DND-41 (cell line): ENCODE measurements around the gene ASPDH.

ENCODE experiments used
- ATAC-seq: fragments of 200-7000 bp; cut with Tn5 transposase; 3 replicates; pipeline ENCODE4 v1.9.1; 2021; ENCODE audit warnings: low read depth; ENCODE audit not compliant: insufficient read depth
- DNase-seq: peaks from one replicate; pipeline ENCODE4 v3.0.0-alpha.2; 2020
- H2AFZ ChIP-seq: 2 replicates; pipeline ENCODE4 v1.6.0; 2012; ENCODE audit warnings: low read depth, low read length
- H3K27ac ChIP-seq: 2 replicates; pipeline ENCODE4 v1.5.1; 2012; ENCODE audit warnings: low read length, inconsistent platforms
- H3K27me3 ChIP-seq: fragments of 200-600 bp; sonication (generic); 2 replicates; pipeline ENCODE4 v1.6.0; 2012; ENCODE audit warnings: low read length, mild to moderate bottlenecking, inconsistent platforms; ENCODE audit not compliant: insufficient read depth, poor library complexity
- H3K36me3 ChIP-seq: 2 replicates; pipeline ENCODE4 v1.5.1; 2012; ENCODE audit warnings: low read length, inconsistent platforms; ENCODE audit not compliant: insufficient read depth
- H3K4me1 ChIP-seq: 2 replicates; pipeline ENCODE4 v1.5.1; 2012; ENCODE audit warnings: mild to moderate bottlenecking, low read length; ENCODE audit not compliant: insufficient read depth
- H3K4me2 ChIP-seq: 2 replicates; pipeline ENCODE4 v1.6.0; 2012; ENCODE audit warnings: mild to moderate bottlenecking, moderate library complexity, low read length, inconsistent platforms; ENCODE audit not compliant: insufficient read depth
- H3K4me3 ChIP-seq, 2 experiments: fragments of 200-600 bp in 1 of 2; shearing (Covaris generic) in 1 of 2; 2 replicates each; pipeline ENCODE4 v1.5.1; 2012 to 2016; ENCODE audit warnings: inconsistent platforms in 2 of 2, low read length in 2 of 2, mild to moderate bottlenecking in 2 of 2, low read depth in 1 of 2, moderate library complexity in 1 of 2
- H3K79me2 ChIP-seq: 2 replicates; pipeline ENCODE4 v1.6.0; 2012; ENCODE audit warnings: low read length, inconsistent platforms; ENCODE audit not compliant: insufficient read depth
- H3K9ac ChIP-seq: 2 replicates; pipeline ENCODE4 v1.6.0; 2012; ENCODE audit warnings: low read depth, mild to moderate bottlenecking, inconsistent platforms, low read length, moderate library complexity
- H3K9me3 ChIP-seq: 2 replicates; pipeline ENCODE4 v1.5.1; 2012; ENCODE audit warnings: low read length, moderate library complexity, mild to moderate bottlenecking, inconsistent platforms; ENCODE audit not compliant: insufficient read depth, severe bottlenecking
- H4K20me1 ChIP-seq: 2 replicates; pipeline ENCODE4 v1.6.0; 2012; ENCODE audit warnings: low read length; ENCODE audit not compliant: insufficient read depth
- EZH2 ChIP-seq: IDR thresholded peaks from 3 replicates; pipeline ENCODE4 v1.6.1; 2012; ENCODE audit warnings: borderline replicate concordance, low read depth, mild to moderate bottlenecking, moderate library complexity, low read length, inconsistent platforms; ENCODE audit not compliant: severe bottlenecking
- TF ChIP-seq, protein P1 (sequence below): IDR thresholded peaks from 2 replicates; pipeline ENCODE4 v1.5.1; 2012; ENCODE audit warnings: borderline replicate concordance, low read length, moderate library complexity, mild to moderate bottlenecking; ENCODE audit not compliant: poor library complexity, severe bottlenecking; ENCODE audit errors: extremely low read depth

ASPDH gene

DNA sequence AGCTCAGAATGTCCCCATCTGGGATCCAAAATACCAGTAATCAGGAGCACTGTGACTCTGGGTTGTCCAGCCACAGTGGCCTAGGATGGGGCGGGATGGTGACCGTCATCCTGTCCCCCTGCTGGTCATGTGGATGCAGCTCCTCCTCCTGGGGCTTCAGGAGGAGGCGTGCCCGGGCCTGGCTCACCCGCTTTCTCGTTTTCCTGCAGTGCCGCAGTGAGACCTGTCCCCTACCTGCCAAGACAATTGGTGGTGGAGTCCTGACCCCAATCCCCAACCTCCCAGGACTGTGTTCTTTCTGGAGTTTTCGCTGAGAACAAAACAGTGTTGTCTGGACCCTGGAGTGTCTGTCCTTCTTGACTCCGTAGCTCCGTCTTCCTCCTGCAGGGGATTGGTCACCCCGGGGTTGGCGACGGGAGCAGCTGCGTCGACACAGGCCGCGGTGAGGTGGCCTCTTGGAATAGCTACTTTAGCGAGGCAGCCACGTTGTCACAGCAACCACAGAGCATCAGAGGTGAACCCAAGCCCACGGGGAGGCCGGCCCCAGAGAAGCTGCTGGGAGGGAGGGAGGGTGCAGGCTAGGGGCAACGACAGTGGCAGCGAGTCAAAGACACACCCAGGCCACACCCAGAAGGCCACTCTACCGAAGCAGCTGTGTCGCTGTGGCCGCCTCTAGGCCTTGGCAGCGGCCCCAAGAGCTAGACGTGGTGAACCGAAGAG lies 47.6 kb downstream of the ASPDH start:
- Histone ChIP-seq H3K4me2 (no peak overlapping the region), H3K27ac (no peak overlapping the region), H3K4me3 (no peak overlapping the region), H2AFZ (no peak overlapping the region), H3K79me2 (no peaks in the 10 kb centered on the region), H3K9ac (no peak overlapping the region), H3K9me3 (no peaks in the 10 kb centered on the region), H4K20me1 (no peaks in the 10 kb centered on the region), H3K4me1 (no peaks in the 10 kb centered on the region), H3K36me3 (no peaks in the 10 kb centered on the region), H3K27me3 (no peaks in the 10 kb centered on the region)
- TF ChIP-seq EZH2: no peak
- TF ChIP-seq, protein P1, sequence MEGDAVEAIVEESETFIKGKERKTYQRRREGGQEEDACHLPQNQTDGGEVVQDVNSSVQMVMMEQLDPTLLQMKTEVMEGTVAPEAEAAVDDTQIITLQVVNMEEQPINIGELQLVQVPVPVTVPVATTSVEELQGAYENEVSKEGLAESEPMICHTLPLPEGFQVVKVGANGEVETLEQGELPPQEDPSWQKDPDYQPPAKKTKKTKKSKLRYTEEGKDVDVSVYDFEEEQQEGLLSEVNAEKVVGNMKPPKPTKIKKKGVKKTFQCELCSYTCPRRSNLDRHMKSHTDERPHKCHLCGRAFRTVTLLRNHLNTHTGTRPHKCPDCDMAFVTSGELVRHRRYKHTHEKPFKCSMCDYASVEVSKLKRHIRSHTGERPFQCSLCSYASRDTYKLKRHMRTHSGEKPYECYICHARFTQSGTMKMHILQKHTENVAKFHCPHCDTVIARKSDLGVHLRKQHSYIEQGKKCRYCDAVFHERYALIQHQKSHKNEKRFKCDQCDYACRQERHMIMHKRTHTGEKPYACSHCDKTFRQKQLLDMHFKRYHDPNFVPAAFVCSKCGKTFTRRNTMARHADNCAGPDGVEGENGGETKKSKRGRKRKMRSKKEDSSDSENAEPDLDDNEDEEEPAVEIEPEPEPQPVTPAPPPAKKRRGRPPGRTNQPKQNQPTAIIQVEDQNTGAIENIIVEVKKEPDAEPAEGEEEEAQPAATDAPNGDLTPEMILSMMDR: no peak
- DNase-seq: no peak
- no peak for ATAC-seq

DNA sequence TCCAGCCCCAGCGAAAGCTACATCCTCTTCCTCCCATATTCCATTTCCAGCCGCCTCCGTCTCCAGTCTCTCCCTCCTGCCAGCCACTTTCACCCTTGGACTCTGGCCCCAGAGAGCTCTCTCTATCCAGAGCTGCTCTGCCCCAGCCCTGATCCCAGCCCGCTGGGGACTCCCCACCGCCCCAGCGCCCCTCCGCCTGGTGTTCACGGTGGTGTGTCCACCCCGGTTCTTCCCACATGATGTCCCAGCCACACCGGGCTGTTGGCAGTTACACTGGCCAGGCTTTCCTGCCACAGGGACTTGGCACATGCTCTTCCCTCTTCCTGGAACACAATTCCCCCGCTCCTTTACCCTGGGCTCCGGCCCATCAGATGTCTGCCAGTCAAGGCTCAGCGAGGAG lies 48.7 kb downstream of the ASPDH start:
- DNase-seq (no peak), ATAC-seq (no peak)
- no peaks in the 10 kb centered on the region for H4K20me1 ChIP-seq
- H3K4me2 ChIP-seq: no peak overlapping the region
- no peak overlapping the region for H2AFZ ChIP-seq
- H3K36me3 ChIP-seq: no peaks in the 10 kb centered on the region
- H3K27me3 ChIP-seq: no peaks in the 10 kb centered on the region
- H3K79me2 ChIP-seq: no peaks in the 10 kb centered on the region
- TF ChIP-seq, protein P1: no peak
- TF ChIP-seq EZH2: no peak
- no peaks in the 10 kb centered on the region for H3K4me1 ChIP-seq
- H3K9ac ChIP-seq: no peak overlapping the region
- no peak overlapping the region for H3K27ac ChIP-seq
- H3K9me3 ChIP-seq: no peaks in the 10 kb centered on the region
- H3K4me3 ChIP-seq: no peak overlapping the region

DNA sequence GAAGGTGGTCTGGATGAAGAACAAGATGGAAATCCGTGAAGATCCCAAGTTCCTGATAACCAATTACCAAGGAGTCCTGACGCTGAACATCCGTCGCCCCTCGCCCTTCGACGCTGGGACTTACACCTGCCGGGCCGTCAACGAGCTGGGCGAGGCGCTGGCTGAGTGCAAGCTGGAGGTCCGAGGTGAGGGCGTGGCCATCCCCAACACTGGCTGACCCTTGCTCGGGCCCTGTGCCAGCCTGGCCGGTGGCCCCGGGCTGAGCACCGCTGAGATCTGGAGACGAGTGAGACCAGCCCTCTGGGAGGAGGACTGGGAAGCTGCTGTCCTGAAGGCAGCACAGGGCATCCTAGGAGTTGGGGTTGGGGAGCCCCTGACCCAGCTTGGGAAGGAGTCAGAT lies 49.4 kb downstream of the ASPDH start:
- ATAC-seq (no peak), DNase-seq (no peak)
- no peak overlapping the region for H2AFZ ChIP-seq
- H3K79me2 ChIP-seq: no peaks in the 10 kb centered on the region
- TF ChIP-seq, protein P1: no peak
- no peak for TF ChIP-seq EZH2
- no peaks in the 10 kb centered on the region for H3K4me1 ChIP-seq
- H3K36me3 ChIP-seq: no peaks in the 10 kb centered on the region
- H4K20me1 ChIP-seq: no peaks in the 10 kb centered on the region
- H3K9ac ChIP-seq: no peak overlapping the region
- H3K27ac ChIP-seq: no peak overlapping the region
- no peaks in the 10 kb centered on the region for H3K9me3 ChIP-seq
- no peak overlapping the region for H3K4me3 ChIP-seq
- no peak overlapping the region for H3K4me2 ChIP-seq
- H3K27me3 ChIP-seq: no peaks in the 10 kb centered on the region

DNA sequence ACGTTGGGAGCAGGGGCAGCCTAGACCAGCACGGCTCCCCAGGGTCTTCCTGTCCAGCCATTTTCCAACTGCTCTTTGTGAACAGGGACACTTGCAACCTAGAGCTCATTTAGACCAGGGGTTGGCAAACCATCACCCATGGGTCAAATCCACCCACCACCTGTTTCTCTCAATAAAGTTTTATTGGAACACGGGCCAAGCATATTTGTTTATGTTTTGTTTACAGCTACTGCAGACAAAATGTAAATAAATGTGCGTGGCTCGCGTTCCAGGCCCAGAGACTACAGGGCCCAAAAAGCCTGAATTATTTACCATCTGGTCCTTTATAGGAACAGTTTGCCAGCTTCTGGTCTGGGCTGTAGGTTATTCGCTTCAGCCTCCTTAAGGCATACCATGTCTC lies 50.7 kb downstream of the ASPDH start:
- Histone ChIP-seq H3K79me2 (no peaks in the 10 kb centered on the region), H3K4me1 (no peaks in the 10 kb centered on the region), H3K9me3 (no peaks in the 10 kb centered on the region), H3K9ac (no peak overlapping the region), H2AFZ (no peak overlapping the region), H3K36me3 (no peaks in the 10 kb centered on the region), H3K27ac (no peak overlapping the region), H3K4me3 (no peak overlapping the region), H3K4me2 (no peak overlapping the region), H3K27me3 (no peaks in the 10 kb centered on the region), H4K20me1 (no peaks in the 10 kb centered on the region)
- DNase-seq (no peak), ATAC-seq (no peak)
- TF ChIP-seq, protein P1: no peak
- no peak for TF ChIP-seq EZH2
